NCI-H82 (cell line): ENCODE results near the gene EPHB2.

Experiments
- DNase-seq: peaks from one replicate; lab custom pipeline; 2025; lab: John Stamatoyannopoulos, UW

Gene EPHB2

GRCh38 chr1:22801761-22802160, 91.1 kb downstream of the EPHB2 start:
- DNase-seq: peak; percentile 99

DNA sequence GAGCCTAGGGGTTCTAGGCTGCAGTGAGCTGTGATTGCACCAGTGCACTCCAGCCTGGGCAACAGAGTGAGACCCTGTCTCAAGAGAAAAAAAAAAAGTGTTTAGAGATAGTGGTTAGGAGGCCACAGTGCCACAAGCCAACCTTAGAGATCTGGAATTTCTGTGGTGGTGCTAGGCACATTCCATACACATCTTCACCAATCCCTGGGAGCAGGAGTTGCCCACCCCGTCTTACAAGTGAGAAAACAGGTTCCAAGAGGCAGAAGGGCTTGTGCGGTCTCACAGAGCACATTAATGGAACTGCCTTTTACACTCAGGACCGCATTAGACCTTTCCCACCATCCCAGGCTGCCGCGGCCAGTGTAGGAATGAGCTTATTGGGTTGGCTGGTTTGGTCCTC, 93.2 kb downstream of the EPHB2 start:
- no peak for DNase-seq

DNA sequence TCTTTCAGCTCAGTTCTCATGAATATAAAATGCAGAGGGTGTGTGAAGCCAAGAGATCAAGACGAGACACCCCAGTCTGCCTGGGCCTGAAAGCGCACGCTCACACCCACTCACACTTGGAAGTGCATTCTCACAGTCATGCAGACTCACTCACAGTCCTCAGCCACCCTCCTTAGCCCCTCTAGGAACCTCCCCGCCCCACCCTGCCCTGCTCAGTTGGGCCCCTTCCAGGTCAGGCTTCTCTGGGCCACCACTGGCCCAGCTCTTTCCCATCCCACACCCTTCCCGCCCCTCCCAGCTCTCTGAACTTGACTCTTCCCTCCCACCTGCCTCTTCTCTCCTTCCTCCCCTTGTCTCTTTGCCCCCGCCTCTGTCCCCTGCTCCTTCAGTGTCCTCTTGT, 93.8 kb downstream of the EPHB2 start:
- no peak for DNase-seq

- peak; percentile 39 for DNase-seq
These were observed 94.5 kb downstream of the EPHB2 start for GRCh38 chr1:22804969-22805671.

GRCh38 chr1:22805672-22806038, 95.0 kb downstream of the EPHB2 start:
- DNase-seq: no peak

DNA sequence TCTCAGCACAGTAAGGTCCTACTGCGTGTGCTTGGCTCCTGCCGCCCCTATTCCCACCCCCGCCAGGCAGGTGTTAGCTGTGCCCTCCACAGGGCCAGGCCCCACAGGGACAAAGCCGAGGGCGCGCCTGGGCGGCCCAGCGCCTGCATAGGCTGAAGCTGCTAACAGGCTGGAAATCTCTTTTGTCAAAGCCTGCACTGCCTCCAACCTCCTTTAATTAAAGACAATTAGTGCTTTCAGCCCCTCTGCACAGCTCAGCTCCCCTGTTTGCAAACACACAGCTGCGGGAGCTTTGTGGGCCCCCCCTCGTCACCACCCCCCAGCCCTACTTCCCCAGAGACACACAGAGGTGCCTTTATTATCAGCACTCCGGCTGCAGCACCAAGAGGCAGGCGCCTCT, 95.9 kb downstream of the EPHB2 start:
- DNase-seq: peak; percentile 89

GRCh38 chr1:22807340-22807739, 96.7 kb downstream of the EPHB2 start:
- no peak for DNase-seq

GRCh38 chr1:22808186-22808675, 97.6 kb downstream of the EPHB2 start:
- DNase-seq: no peak

DNA sequence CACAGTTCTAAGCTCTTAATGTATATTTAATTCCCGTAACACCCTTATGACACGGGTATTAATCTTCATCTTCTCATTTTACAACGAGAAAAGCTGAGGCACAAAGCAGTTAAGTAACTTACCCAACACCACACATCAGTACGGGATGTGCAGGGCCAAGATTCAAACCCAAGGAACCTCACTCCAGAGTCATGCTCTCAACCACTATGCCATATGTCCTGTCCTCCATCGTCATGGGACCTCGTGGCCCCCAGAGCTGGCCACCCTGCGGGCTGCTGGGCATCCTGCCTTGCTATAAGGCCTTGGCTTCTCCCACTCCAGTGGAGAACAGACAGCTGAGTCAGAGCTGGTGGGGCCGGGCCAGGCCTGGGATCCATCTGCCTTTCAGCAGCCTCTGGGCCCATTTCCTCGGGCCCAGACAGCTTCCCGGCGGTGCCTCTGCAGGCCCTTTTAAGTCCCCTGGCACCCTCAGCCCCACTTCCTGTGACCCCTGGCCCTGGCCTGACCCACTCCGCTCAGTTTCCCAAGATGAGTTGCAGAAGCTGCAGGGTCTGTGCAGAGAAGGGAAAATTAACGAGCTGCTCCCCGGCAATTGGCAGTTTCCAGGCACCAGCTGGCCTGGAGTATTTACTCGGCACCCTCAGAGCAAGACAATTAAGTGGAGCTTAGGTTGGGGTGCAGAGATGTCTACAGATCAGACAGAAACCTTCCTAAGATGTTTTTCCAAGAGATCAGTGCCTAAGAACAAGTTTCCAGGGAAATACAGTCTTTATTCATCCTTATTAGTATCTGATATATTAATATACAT, 98.2 kb downstream of the EPHB2 start:
- peak; percentile 94 for DNase-seq

DNA sequence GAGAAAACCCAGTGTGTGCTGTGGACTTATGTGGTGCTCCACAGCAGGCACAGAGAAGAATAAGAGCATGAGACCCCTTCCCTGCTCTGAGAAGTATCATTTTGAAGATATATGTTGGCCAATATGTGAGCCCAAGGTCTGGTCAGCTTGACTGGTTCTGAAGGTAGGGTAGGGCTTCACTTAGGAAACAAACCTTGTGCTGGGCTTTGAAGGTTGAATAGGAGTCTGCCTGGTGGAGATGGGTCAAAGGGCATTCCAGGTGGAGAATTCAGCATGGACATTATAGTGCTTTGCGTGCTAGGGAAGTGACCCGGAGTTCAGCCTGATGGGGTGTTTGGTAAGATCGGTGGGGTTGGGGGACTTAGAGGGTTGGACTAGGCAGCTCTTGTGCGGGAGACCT, 99.1 kb downstream of the EPHB2 start:
- no peak for DNase-seq

- DNase-seq: no peak
These were observed 99.7 kb downstream of the EPHB2 start for GRCh38 chr1:22810378-22810777.

GRCh38 chr1:22812092-22812880, 101.6 kb downstream of the EPHB2 start:
- no peak for DNase-seq

DNA sequence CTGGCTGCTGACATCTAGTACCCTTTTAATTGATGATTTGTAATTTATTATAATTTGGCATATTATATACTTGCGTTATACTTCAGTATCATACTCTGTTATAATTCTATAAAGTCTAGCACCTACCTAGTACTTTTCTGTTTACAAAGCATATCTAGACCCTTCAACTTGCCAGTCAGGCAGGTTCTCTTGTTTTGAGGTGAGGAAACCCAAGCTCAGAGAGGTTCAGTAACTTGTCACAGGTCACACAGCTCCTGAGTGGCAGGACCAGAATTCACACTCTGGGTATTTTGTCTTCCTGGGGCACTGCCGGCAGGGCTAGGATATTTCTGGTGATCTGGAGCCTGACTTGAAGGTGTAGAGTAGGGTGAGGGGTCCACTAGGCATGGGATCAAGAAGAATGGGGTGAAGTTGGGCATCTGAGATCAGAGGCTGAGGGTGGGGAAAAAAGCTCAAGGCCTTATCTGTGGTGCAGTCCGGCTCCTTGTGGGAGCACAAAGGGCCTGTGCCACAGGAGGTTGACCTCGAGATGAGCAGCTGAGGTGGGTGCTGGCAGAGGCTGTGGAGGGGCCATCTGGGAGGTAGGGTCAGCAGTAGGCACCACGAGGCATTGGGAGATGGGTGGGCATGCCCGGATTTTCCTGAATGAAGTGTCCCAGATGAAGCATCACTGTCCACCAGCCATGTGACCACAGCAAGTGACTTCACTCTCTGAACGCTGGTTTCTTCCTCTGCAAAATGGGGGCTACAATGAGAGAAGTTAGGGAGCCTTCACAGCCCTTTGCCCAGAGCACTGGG, 102.6 kb downstream of the EPHB2 start:
- DNase-seq: no peak

DNA sequence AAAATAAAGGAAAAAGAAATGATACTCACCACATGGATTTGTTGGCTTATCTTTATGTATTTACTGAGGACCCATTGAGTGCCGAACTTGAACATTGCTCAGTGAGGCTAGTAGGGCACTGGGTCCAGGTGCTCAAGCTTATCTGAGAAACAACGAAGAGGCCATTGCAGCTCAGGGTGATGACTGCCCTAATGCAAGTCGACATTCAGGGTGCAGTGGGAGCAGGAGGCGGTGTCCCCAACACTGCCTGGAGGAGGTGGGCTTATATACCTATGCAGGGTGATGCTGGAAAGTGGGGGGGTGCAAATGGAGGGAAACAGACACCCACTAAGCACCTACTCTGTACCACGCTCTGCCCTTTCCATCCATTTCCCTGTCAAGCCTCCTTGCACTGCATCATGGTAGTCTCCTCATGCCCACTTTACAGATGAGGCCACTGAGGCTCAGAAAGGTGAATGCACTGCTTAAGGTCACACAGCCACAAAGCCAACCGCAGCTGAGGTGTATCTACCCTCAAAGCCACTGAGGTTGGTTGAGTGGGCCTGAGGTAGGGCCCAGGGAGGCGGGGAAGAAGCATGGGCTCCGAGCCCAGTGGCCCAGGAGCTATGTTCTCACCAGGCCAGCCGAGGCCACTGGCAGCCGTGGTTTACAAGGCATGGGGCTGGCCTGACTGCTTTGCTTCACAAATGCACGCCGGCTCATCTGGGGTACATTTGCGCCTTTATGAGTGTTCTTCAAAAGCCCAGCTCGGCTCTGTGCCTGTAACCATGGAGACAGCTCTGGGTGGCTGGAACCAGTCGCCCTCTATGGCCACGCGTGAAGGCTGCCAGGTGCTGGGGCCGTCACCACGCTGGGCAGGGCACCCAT, 103.8 kb downstream of the EPHB2 start:
- no peak for DNase-seq

GRCh38 chr1:22815043-22815365, 104.4 kb downstream of the EPHB2 start:
- DNase-seq: no peak

GRCh38 chr1:22815421-22816066, 104.9 kb downstream of the EPHB2 start:
- no peak for DNase-seq

DNA sequence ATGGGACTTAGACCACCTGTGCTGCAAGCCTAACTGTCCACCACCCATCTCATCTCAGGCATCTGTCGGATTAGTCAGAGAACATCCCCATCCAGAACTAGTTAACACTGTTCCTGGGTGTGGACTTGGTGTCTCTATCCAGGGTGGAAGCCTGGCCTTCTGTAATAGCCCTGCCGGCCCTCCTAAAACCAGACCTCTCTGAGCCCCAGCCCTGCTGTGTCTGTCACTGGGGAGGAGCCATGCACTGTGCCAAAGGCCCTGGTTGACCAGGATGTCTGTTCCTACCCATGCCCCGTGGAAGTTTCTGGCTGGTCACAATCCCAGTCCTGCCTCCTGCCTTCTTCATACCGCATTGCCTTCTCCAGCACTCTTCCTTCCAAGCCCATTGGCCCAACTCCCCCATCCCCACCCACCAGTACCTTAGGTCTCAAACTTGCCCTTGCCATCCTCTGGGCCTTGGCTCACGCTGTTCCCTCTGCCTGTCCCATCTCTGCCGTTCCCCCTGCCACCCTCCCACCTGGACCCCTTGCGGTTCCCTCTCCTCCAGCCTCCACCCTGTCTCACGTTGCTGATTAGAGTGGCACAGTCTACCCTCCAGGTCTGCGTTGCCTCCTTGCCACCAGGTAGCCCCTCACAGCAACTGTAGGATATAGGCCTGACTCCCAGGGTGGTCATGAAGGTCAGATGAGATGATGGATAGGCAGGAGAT, 105.6 kb downstream of the EPHB2 start:
- DNase-seq: no peak

GRCh38 chr1:22816803-22817202, 106.2 kb downstream of the EPHB2 start:
- no peak for DNase-seq

DNA sequence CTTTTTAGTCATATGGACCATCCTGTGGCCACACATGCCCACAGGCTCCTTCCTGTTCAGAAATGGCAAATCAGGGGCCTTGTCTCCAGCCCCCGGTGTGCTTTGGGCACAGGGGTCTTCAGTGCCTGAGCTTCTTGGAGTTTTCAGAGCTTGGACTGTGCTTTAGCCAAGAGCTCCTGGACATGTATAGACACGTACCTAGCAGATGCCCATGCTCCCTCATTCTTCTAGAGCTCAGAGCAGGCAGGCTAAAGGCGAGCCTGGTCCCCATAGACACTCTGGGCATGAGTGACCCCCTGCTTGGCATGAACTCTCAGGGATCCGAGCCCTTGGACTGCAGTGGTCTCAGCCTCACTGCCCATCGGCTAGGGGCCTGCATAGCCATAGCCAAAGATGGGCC, 106.8 kb downstream of the EPHB2 start:
- no peak for DNase-seq
